ENCODE data around the gene RORB.

DNA sequence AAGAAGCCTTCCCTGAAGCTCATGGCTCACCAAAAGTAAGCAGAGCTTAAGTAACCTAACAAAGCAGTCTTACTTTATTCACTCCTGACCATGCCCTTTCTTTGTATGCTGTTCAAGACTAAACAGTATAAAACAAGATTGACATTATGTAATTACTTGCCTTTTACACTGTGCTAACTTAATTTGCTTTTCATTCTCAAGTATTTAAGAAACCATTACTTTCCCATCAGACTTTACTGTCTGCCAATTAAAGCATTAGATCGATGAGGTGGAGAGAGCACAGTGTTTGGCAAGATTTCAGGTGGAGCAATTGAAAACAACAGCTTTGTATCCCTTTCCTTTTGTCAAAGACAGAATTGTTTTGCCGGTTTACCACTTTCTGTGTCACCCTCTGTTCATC lies 98.2 kb downstream of the RORB start:
- no peak for TF ChIP-seq CTCF (IDR thresholded peaks at IDR 0.05; ENCODE audit: insufficient read depth, low read depth, low read length)
- no peak for TF ChIP-seq EZH2 (IDR thresholded peaks at IDR 0.05; ENCODE audit: insufficient read depth, low read length)

Measured in astrocyte (in vitro differentiated cells and primary cell).